ENCODE results near the gene ORAI2. TPM values are rescaled to one million over a fixed set of nuclear protein-coding genes. Genes with fewer than 3 reads are reported as not detected.

Gene ORAI2
- total and polyA plus RNA-seq, 4 donors = 7.6 to 48.9 (median 27.4) TPM

DNA sequence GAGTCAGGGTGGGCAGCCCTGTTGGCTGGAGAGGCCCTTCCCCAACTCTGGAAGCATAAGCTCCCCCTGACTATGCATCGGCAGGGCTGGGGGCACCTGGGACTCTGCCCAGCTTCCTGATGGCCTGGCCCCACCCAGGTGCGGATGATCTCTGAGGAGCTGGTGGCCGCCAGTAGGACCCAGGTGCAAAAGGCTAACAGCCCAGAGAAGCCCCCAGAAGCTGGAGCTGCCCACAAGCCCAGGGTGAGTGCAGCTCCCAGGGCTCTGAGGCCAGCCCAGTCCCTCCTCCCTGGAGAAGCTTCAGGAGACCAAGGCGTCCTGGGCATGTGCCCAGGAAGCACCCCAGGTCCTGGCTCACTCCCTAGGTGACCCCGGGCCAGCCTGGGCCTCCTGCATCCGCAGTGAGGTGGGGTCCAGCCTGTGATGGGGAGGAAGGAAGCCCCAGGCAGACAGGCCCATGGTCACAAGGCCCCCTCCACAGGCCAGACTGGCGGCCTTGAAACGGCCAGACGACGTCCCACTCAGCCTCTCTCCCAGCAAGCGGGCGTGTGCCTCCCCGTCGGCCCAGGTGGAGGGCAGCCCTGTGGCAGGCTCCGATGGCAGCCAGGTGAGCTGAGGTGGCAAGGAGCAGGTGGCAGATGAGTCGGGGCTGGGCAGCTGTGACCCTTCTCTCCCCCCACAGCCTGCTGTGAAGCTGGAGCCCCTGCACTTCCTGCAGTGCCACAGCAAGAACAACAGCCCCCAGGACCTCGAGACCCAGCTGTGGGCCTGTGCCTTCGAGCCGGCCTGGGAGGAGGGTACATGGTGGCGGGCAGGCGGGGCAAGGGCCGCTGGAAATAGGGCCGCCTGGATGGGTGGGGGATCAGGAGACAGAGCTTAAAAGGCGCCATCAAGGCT is 34.5 kb downstream of the ORAI2 start:
- H3K36me3 ChIP-seq (ENCODE audit: control insufficient read depth in 4 of 4, insufficient read depth in 4 of 4, low read length in 4 of 4) = peaks cover 0 to 23% (median 0%) of the 10 kb centered on the region in 4 donors
- no peak for DNase-seq
- TF ChIP-seq CTCF (IDR thresholded peaks at IDR 0.05; ENCODE audit: control extremely low read depth, extremely low read depth) = no peak

DNA sequence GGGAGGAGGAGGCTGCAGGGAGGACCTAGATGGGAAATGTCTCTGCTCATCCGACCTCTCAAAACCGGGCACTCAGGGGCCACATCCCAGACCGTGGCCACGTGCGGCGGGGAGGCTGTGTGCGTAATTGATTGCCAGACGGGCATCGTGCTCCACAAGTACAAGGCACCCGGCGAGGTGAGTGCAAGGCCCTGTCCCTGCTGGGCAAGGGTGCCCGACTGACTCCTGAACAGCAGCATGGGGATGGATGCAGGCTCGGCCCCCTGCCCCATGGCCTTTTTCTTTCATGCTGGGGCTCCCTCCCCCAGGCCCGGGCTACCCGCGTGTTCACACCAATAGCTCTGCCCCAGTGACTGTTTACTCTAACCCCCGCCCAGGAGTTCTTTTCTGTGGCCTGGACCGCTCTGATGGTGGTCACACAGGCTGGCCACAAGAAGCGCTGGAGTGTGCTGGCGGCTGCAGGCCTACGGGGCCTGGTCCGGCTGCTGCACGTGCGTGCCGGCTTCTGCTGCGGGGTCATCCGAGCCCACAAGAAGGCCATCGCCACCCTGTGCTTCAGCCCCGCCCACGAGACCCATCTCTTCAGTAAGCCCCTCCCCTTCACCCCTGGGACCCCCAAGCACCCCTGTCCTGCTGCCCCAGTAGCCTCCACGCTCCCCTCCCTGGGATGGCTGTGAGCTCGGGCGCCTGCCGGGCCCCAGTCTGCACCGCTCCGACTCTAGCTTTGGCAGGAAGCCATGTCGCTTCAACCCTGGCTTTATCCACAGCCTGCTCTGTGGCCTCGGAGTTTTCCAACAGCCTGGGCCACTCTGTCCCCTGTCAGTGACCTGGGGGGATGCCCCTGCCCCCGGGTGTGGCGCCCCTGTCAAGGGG is 35.3 kb downstream of the ORAI2 start:
- Histone ChIP-seq H3K4me3 (no peak overlapping the region), H3K36me3 (ENCODE audit: control insufficient read depth in 4 of 4, insufficient read depth in 4 of 4, low read length in 4 of 4) (peaks cover 0 to 32% (median under 1%) of the 10 kb centered on the region in 4 donors), H3K9ac (ENCODE audit: insufficient read depth in 1 of 2, low read length in 2 of 2) (no peak overlapping the region), H3K4me1 (ENCODE audit: control insufficient read depth in 5 of 5, insufficient read depth in 5 of 5, low read length in 5 of 5) (peaks cover 0 to 10% (median 5%) of the 10 kb centered on the region in 5 donors), H3K9me3 (ENCODE audit: control insufficient read depth in 4 of 4, insufficient read depth in 3 of 4, low read length in 3 of 4) (no peaks in the 10 kb centered on the region), H3K27ac (ENCODE audit: low read depth in 1 of 2, low read length in 1 of 2) (no peak overlapping the region), H3K27me3 (ENCODE audit: control insufficient read depth in 3 of 3, insufficient read depth in 3 of 3, low read length in 2 of 3) (no peaks in the 10 kb centered on the region)
- no peak for DNase-seq
- TF ChIP-seq CTCF (IDR thresholded peaks at IDR 0.05; ENCODE audit: control extremely low read depth, extremely low read depth) = no peak
- 87 to 93% methylated on average over 40 of the region's 40 CpGs for WGBS, 2 donors
- ATAC-seq (ENCODE audit: insufficient read depth, low FRiP score) = no peak

More for the DNA sequence above, 34.5 kb downstream of the ORAI2 start:
- H3K4me1 ChIP-seq (ENCODE audit: control insufficient read depth in 5 of 5, insufficient read depth in 5 of 5, low read length in 5 of 5) = peaks cover 0 to 14% (median 6%) of the 10 kb centered on the region in 5 donors
- H3K9ac ChIP-seq (ENCODE audit: insufficient read depth in 1 of 2, low read length in 2 of 2) = no peak overlapping the region
- H3K9me3 ChIP-seq (ENCODE audit: control insufficient read depth in 4 of 4, insufficient read depth in 3 of 4, low read length in 3 of 4) = no peaks in the 10 kb centered on the region
- 92 to 96% methylated on average over 24 of the region's 24 CpGs for WGBS, 2 donors
- ATAC-seq (ENCODE audit: insufficient read depth, low FRiP score) = no peak
- no peak overlapping the region for H3K27ac ChIP-seq (ENCODE audit: low read depth in 1 of 2, low read length in 1 of 2)
- H3K4me3 ChIP-seq = no peak overlapping the region
- no peaks in the 10 kb centered on the region for H3K27me3 ChIP-seq (ENCODE audit: control insufficient read depth in 3 of 3, insufficient read depth in 3 of 3, low read length in 2 of 3)

GRCh38 chr7:102469351-102469971 is 36.1 kb downstream of the ORAI2 start:
- H3K27ac ChIP-seq (ENCODE audit: low read depth in 1 of 2, low read length in 1 of 2) = no peak overlapping the region
- no peak overlapping the region for H3K4me3 ChIP-seq
- 89 to 90% methylated on average over 23 to 24 of the region's 24 CpGs for WGBS, 2 donors
- H3K36me3 ChIP-seq (ENCODE audit: control insufficient read depth in 4 of 4, insufficient read depth in 4 of 4, low read length in 4 of 4) = peaks cover 0 to 34% (median 2%) of the 10 kb centered on the region in 4 donors
- H3K4me1 ChIP-seq (ENCODE audit: control insufficient read depth in 5 of 5, insufficient read depth in 5 of 5, low read length in 5 of 5) = peaks cover 0 to 6% (median 3%) of the 10 kb centered on the region in 5 donors
- no peaks in the 10 kb centered on the region for H3K9me3 ChIP-seq (ENCODE audit: control insufficient read depth in 4 of 4, insufficient read depth in 3 of 4, low read length in 3 of 4)
- ATAC-seq (ENCODE audit: insufficient read depth, low FRiP score) (no peak), DNase-seq (no peak)
- H3K27me3 ChIP-seq (ENCODE audit: control insufficient read depth in 3 of 3, insufficient read depth in 3 of 3, low read length in 2 of 3) = no peaks in the 10 kb centered on the region
- no peak overlapping the region for H3K9ac ChIP-seq (ENCODE audit: insufficient read depth in 1 of 2, low read length in 2 of 2)
- no peak for TF ChIP-seq CTCF (IDR thresholded peaks at IDR 0.05; ENCODE audit: control extremely low read depth, extremely low read depth)

Data from lung (tissue), 12 donors.